K562 (cell line): ENCODE data around the gene SYN1.

Source experiments
- CBFB ChIP-seq: sonication (generic); formaldehyde crosslinking; IDR thresholded peaks from 2 replicates; pipeline ENCODE4 v1.4.0; 2020; ENCODE audit warnings: mild to moderate bottlenecking, missing genetic modification reagents
- HDAC1 ChIP-seq, 2 experiments: fragments of 450-650 bp; IDR thresholded peaks; 2 replicates each; pipeline ENCODE4 v1.6.1; 2016 to 2017; ENCODE audit warnings: inconsistent platforms in 1 of 2, mild to moderate bottlenecking in 1 of 2, moderate library complexity in 1 of 2
- TF ChIP-seq, protein P1 (sequence below): fragments of 450-650 bp; IDR thresholded peaks from 2 replicates; pipeline ENCODE4 v1.6.1; 2016

DNA sequence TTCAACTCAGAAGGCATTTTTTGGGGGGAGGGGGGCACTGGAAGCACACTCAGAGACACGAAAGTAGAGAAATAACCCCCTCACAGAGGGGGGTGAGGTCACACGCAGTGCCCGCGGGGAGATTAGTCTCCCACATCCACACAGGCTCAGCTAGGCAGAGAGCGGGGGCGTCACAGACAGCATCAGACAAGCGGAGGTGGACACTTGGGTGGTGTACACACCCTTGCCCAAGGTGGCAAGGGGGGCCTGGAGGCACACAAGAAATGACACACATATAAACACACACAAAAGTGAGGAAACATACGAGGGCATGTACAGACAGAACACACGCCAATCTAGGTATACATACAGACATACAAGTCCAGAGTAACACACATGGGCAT, 637 bp upstream of the SYN1 start:
- TF ChIP-seq HDAC1 (IDR thresholded peaks at IDR 0.05) (no peak), CBFB (CRISPR knock-in tag) (no peak)
- TF ChIP-seq, protein P1, sequence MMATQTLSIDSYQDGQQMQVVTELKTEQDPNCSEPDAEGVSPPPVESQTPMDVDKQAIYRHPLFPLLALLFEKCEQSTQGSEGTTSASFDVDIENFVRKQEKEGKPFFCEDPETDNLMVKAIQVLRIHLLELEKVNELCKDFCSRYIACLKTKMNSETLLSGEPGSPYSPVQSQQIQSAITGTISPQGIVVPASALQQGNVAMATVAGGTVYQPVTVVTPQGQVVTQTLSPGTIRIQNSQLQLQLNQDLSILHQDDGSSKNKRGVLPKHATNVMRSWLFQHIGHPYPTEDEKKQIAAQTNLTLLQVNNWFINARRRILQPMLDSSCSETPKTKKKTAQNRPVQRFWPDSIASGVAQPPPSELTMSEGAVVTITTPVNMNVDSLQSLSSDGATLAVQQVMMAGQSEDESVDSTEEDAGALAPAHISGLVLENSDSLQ, result no peak
